Measurements from ENCODE around the gene CEACAM3. TPM values are rescaled to one million over a fixed set of nuclear protein-coding genes. Genes with fewer than 3 reads are reported as not detected.

The CEACAM3 gene
- total RNA-seq, 2 donors from 2014 or later, result not detected

GRCh38 chr19:41853768-41854167 is 57.4 kb downstream of the CEACAM3 start:
- ATAC-seq, result no peak
- H3K27ac Mint-ChIP-seq, result no peak overlapping the region
- H3K9me3 Mint-ChIP-seq, result no peaks in the 10 kb centered on the region
- H3K36me3 Mint-ChIP-seq, result no peaks in the 10 kb centered on the region
- no peak for DNase-seq (ENCODE audit: low spot score in 2 of 2)

DNA sequence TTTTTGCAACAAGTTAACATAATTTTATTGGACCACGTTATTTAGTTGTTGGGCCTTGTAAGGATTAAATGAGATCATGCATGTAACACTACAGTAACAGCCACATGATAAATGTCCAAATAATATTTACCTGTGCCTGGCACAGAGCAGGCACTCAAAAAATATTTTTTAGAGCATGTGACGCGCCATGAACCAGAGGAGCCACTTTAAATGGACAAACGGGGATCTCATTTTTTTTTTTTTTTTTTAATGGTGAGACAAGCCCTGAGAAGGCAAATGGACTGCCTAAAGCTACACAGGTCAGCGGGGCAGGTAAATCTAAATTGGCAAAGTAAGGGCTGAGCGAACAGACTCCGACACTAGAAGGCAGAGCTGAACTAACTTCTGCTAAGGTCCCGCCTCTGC is 62.8 kb downstream of the CEACAM3 start:
- DNase-seq (ENCODE audit: low spot score in 2 of 2) (no peak), ATAC-seq (no peak)
- peaks cover 37% of the 10 kb centered on the region in 2 donors for H3K36me3 Mint-ChIP-seq
- no peaks in the 10 kb centered on the region for H3K9me3 Mint-ChIP-seq
- peak overlapping the region; percentile 95 to 100 for H3K27ac Mint-ChIP-seq

DNA sequence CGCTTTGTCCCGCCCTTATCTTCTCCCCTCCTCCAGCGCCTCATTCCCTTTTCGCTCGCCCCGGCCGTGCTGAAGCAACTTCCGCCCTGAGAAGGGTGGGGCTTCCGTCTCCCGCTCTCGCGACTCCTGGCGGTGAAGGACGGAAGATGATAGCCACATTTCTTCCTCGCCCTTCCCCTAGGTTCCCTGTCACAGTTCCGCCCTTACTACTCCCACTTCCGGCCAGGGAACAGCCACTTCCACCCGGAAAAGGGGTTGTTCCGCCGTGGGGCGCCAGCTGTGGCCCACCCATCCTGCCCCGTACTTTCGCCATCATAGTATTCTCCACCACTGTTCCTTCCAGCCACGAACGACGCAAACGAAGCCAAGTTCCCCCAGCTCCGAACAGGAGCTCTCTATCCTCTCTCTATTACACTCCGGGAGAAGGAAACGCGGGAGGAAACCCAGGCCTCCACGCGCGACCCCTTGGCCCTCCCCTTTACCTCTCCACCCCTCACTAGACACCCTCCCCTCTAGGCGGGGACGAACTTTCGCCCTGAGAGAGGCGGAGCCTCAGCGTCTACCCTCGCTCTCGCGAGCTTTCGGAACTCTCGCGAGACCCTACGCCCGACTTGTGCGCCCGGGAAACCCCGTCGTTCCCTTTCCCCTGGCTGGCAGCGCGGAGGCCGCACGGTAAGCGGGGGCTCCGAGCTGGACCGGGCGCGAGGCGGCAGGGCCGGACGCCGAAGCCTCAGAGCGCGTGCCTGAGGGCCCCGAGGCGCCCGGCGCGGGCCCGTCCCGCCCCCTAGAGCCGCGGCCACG is 63.4 kb downstream of the CEACAM3 start, which contains the start of gene RPS19:
TSS of gene RPS19 (plus strand) at position 638 of the 801 bp plus-strand sequence. CDS start 520 bp downstream, outside the sequence.
- Mint-ChIP-seq H3K27ac (peak within 1 kb of the TSS; percentile 95 to 100), H3K9me3 (no peaks in the 10 kb centered on the region), H3K36me3 (peaks cover 43% of the 10 kb centered on the region in 2 donors)
- peak; percentile 87 to 90 for ATAC-seq
- peak; percentile 98 for DNase-seq (ENCODE audit: low spot score in 2 of 2)

- DNase-seq (ENCODE audit: low spot score in 2 of 2) (no peak), ATAC-seq (no peak)
- peaks cover 43 to 47% of the 10 kb centered on the region in 2 donors for H3K36me3 Mint-ChIP-seq
- no peaks in the 10 kb centered on the region for H3K9me3 Mint-ChIP-seq
- peak overlapping the region; percentile 95 to 98 for H3K27ac Mint-ChIP-seq
Observed at GRCh38 chr19:41860419-41861115, 64.2 kb downstream of the CEACAM3 start.

Other genes with a start within 250 kb of the CEACAM3 start
- 10 to 100 TPM; 24.7 to 40.7 TPM for gene CEACAM21, start 220.4 kb upstream of the CEACAM3 start, total RNA-seq
- not detected for gene CEACAM4, start 169.5 kb upstream of the CEACAM3 start, total RNA-seq
- gene CEACAM7, start 108.3 kb upstream of the CEACAM3 start, total RNA-seq, result not detected
- gene CEACAM5, start 88.0 kb upstream of the CEACAM3 start, total RNA-seq, result not detected
- gene CEACAM6, start 41.1 kb upstream of the CEACAM3 start, total RNA-seq, result not detected
- gene LYPD4, start 48.1 kb downstream of the CEACAM3 start, total RNA-seq, result not detected
- gene DMRTC2, start 48.5 kb downstream of the CEACAM3 start, total RNA-seq, result not detected
- gene RPS19, start 63.7 kb downstream of the CEACAM3 start, total RNA-seq, result 1,000 to 10,000 TPM; 3,521 to 4,779 TPM
- 1 to 10 TPM; 3.3 to 7.0 TPM for gene CD79A, start 80.7 kb downstream of the CEACAM3 start, total RNA-seq
- gene ARHGEF1, start 86.6 kb downstream of the CEACAM3 start, total RNA-seq, result 100 to 1,000 TPM; 361 to 383 TPM
- 1 to 10 TPM; 1.7 to 2.9 TPM for gene ERFL, start 131.9 kb downstream of the CEACAM3 start, total RNA-seq
- gene RABAC1, start 162.7 kb downstream of the CEACAM3 start, total RNA-seq, result 10 to 100 TPM; 39.8 to 46.0 TPM
- 1 to 10 TPM; 2.0 to 4.0 TPM for gene ATP1A3, start 197.6 kb downstream of the CEACAM3 start, total RNA-seq